Stimulated activated CD4-positive, alpha-beta T cell treated with anti-CD3 and anti-CD28 coated beads, Interleukin-1b, Interleukin-23, amount 100 ng/mL, for 48 hours (primary cell): ENCODE data around the gene SRGAP1.

Experiments used
- DNase-seq: peaks from one replicate; pipeline ENCODE4 v3.0.0-alpha.2; 2020

Gene SRGAP1

DNA sequence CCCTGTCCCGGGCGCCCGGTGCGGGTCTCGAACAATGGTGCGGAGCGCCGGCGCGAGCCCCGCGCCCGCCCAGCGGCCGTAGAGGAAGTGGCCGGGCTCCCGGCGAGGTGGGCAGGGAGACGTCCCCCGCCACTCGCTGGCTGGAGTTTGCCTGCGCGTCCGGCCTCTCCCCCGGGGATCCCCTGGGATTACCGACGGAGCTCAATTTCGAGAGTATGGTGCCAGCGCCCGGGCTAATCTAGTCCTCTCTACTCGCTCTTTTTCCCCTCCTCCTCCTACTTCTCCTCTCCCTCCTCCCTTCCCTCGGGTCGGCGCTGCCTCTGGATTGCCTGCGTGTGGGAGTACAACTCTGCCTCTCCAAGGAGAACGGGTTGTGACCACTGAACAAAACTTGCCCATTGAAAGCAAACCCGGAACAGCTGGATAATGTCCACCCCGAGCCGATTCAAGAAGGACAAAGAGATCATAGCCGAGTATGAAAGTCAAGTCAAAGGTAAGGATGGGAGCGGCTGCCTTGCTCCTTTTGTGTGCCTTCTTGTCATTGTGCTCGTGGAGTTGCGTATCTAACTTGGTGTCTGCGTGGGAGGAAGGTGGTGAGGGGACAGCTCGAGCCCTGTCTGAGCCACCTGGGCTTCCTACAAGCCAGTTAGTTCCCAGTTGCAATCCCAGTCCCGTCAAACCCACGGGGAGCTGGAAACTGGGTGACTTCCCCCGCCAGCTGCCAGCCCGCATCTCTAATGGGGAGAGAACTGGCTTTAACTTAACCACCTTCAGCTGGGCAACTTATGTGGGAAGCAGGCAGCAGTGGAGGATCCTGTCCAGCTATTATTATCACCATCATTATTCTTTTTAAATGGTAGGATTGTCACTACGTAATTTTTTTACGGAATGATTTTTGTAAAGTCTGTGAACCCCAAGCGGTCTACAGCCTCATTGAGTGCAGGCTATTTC lies at the start of gene SRGAP1:
SRGAP1 (plus strand) TSS at position 310 of the 951 bp plus-strand sequence; CDS start at position 427, 117 bp downstream.
- no peak for DNase-seq

DNA sequence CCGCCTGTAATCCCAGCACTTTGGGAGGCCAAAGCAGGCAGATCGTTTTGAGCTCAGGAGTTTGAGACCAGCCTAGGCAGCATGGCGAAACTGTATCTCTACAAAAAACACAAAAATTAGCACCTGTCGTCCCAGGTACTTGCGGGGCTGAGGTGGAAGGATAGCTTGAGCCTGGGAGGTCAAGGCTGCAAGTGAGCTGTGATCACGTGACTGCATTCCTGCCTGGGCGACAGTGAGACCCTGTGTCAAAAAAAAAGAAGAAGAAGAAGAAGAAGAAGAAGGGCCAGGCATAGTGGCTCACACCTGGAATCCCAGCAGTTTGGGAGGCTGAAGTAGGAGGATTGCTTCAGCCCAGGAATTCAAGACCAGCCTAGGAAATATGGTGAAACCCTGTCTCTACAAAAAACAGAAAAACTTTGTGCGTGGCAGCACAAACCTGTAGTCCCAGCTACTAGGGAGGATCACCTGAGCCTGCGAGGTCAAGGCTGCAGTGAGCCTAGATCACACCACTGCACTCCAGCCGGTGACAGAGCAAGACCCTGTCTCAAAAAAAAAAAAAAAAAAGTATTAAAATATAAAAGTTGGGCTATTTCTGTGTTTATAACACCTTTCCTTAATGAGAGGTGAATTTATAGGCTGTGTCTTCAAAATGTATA lies 49.3 kb upstream of the SRGAP1 start:
- DNase-seq = no peak

DNA sequence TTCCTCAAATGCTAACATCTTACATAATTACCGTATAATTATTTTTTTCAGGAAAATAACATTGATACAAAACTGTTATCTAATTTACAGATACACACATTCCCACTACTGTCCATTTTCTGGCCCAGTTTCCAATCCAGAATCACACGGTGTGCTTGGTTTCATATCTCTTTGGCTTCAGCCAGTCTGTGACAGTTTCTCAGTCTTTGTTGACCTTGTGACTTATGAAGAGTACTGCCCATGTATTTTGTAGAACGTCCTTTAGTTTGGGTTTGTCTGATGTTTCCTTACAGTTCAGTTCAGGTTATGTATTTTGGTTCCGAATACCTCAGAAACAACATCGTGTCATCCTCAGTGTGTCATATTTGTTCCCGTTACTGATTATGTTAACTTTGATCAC lies 48.6 kb upstream of the SRGAP1 start:
- DNase-seq = no peak

DNA sequence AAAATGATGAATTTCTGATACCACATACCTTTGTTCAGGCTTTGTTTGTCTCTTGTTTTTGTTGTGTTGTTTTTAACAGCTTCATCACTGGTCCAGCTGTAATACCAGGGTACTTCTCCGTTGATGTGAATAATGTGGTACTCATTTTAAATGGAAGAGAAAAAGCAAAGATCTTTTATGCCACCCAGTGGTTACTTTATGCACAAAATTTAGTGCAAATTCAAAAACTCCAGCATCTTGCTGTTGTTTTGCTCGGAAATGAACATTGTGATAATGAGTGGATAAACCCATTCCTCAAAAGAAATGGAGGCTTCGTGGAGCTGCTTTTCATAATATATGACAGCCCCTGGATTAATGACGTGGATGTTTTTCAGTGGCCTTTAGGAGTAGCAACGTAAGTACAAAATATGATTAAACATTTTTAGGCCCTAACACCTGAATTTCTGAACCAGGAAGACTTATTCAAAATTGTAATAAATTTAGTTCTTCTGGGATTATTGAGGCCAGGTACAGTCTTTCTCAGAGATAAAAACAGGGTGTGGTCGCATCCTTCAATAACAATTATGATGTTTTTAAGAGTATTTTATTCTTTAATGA lies 42.4 kb upstream of the SRGAP1 start:
- DNase-seq = no peak

DNA sequence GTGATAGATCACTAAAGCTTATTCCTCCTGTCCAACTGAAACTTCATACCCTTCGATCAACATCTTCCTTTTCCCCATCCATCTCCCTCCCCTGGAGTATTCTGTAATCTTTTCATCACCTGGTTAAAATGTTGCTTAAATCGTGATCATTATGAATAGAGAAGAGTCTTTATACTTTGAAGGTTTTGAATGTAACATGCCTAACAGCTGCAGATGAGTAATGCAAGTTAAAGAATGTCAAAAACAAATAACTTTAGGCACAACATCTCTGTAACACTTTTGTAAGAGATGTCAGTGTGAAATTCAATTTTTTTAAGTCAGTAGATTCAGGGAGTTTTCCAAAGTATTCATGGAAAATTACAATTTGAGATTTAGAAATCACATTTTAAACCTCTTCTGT lies 39.8 kb upstream of the SRGAP1 start:
- DNase-seq = no peak

DNA sequence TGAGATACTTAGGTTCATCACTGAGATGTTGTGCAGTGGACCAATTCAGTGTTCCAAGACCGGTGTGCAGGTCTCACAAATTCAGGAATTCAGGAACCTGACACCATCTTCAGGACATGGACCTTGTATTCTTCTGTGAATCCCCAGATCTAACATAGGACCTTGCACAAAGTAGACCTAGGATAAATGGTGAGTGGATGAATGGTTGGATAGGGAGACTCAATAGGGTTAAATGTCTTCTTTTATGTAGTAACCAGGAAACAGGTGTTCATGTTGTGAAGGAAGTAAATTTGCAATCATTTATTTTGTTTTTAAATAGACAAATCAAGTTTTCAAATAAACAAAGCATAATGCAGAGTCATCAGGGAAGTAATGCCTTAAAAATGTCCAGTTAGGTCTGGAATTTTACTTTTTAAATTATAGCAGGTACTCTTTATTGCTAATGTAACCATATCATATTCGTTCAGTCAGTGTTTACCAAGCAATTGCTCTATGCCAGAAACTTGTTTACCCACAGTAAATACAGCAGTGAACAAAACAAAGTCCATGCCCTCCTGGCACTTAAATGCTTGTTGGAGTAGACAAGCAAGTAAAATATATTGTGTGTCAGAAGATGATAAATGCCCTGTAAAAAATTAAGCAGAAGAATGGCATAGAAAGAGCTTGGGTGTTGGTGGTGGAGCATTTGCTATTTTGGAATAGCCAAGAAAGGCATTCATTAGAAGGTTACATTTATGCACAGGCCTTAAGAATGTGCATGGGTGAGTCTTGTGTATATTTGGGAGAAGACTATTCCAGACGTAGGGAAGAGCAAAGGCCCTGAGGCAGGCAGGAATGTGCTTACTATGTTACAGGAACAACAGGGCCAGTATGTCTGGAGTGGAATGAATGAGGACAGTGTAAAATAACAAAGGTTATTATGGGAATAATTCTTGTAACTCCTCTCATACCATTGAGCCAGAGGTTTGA lies 38.5 kb upstream of the SRGAP1 start:
- no peak for DNase-seq

DNA sequence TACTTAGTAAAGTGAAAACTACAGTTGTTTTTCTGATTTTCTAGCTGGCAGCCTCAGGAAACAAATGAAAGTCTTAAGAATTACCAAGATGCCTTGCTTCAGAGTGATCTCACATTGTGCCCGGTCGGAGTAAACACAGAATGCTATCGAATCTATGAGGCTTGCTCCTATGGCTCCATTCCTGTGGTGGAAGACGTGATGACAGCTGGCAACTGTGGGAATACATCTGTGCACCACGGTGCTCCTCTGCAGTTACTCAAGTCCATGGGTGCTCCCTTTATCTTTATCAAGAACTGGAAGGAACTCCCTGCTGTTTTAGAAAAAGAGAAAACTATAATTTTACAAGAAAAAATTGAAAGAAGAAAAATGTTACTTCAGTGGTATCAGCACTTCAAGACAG lies 35.9 kb upstream of the SRGAP1 start:
- DNase-seq = no peak

DNA sequence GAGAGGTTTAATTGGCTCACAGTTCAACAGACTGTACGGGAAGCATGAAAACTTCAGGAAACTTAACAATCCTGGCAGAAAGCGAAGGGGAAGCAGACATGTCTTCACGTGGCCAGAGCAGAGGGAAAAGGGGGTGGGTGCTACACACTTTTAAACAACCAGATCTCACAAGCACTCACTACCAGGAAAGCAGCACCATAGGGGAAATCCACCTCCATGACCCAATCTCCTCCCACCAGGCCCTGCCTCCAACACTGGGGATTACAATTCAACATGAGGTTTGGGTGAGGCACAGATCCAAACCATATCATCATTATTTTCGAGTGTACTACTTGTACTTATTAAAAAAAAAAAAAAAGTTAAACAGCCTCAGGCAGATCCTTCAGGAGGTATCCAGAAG lies 34.9 kb upstream of the SRGAP1 start:
- no peak for DNase-seq

DNA sequence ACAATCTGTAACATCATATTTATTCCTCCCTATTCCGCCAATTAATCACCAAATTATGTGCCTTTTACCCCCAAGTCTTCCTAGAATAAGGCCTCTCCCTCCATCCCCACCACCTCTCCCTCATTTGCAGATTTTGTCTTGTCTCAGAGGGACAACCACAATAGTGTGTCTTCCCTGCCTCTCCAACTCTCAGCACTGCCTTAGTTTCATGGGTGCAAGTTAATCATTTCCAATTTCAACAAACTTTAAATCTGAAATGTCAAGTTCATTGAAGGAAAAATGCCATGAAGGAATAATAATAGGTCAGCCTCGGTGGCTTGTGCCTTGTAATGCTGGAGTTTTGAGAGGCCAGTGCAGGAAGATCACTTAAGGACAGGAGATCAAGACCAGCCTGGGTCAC lies 33.2 kb upstream of the SRGAP1 start:
- DNase-seq = no peak

DNA sequence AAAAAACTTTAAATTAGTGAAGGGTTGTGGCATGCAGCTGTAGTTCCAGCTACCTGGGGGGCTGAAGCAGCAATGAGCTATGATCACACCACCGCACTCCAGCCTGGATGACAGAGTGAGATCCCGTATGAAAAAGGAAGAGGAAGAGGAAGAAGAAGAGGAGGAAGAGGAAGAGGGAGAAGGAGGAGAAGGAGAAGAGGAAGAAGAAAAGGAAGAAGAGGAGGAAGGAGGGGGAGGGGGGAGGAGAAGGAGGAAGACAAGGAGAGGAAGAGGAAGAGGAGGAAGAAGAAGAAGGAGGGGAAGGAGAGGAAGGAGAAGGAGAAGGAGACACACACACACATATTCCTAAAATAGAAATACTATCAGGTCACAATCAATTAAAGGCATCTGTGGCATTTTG lies 32.7 kb upstream of the SRGAP1 start:
- no peak for DNase-seq

DNA sequence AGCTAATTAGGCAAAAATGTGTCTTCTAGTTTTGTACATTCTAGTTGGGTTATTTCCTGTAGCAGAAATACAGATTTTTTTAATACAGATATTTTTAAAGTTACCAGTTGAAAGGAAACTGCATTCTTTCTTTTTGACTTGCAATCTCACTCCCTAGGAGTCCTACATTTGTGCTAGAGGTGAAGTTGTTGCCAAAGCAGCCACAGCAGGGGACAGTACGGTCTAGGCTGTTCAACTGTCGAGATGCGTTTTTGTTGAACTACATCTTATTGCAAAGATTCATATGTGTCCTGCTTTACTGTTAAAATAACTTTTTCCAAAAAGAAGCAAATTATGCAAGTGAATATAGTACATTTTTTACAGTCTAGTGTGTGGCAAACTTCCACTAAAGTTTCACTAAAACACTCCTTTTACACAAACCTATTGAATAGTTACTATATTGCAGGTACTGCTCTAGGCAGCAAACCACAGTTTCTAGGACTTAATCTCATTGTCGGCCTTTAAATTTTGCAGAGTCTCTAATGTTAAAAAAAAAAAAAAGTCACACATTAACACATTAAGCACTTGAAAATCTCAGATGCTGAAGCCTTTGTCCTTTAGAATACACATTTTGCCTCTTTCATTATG lies 30.2 kb upstream of the SRGAP1 start:
- no peak for DNase-seq

DNA sequence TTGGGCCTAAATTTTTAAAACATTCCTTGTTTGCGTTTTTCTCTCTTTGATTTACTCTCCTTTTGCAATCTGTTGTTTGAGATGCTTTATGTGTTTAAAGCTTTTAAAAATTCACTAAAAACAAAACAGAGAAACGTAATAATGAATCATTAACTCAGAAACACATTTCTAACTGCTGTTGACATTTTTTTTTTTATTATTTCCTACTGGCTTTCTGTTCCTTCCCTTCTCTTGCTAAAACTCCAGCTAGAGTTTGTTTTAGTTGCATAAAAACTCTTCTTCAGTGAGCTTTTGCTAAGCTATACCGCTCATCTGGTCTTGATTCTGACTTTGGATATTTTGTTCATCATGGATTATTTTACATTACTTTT lies 29.0 kb upstream of the SRGAP1 start:
- DNase-seq = no peak

DNA sequence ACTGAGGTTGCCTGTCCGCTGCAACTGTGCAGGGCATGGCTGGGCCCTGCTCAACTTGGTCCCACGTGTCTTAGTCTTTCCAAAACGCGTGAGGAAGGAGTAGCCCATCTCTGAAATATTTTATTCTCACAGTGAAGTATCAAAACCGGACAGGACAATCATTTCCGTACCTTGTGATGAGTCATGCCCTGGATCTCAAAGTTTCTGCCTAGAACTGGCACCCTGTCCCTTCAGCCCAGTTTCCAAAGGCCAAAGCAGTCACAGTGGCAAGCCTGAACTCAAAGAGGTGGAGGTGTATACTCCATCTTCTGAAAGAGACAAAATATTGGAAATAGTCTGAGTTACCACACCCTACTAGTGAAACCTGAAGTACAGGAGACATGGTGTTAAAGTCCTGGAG lies 28.5 kb upstream of the SRGAP1 start:
- no peak for DNase-seq

DNA sequence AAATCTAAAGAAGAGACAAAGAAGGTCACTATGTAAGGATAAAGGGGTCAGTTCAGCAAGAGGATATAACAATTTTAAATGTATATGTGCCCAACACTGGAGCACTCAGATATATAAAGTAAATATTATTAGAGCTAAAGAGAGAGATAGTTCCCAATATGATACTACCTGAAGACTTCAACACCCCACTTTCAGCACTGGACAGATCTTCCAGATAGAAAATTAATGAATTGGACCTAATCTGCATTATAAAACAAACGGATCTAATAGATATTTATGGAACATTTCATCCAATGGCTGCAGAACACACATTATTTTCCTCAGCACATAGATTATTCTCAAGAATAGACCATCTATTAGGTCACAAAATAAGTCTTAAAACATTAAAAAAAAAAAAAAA lies 24.1 kb upstream of the SRGAP1 start:
- DNase-seq = no peak

DNA sequence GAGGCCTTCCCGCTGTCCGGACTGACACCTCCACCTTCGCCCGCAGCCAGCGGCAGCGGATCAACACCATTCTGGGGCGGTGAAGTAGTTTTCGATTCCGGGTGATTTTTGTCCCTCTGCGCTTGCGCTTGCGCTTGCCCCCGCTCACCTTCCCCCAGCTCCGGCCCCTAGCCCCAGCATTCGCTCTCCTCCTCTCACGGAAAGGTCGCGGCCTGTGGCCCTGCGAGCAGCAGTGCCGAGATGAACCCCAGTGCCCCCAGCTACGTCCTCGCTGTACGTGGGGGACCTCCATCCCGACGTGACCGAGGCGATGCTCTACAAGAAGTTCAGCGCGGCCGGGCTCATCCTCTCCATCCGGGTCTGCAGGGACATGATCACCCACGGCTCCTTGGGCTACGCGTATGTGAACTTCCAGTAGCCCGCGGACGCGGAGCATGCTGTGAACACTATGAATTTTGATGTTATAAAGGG lies 22.7 kb upstream of the SRGAP1 start:
- DNase-seq = no peak

DNA sequence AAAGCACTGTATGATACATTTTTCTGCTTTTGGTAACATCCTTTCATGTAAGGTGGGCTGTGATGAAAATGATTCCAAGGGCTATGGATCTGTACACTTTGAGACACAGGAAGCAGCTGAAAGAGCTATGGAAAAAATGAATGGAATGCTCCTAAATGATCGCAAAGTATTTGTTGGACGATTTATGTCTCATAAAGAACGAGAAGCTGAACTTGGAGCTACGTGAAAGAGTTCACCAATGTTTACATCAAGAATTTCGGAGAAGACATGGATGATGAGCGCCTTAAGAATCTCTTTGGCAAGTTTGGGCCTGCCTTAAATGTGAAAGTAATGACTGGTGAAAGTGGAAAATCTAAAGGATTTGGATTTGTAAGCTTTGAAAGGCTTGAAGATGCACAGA lies 22.1 kb upstream of the SRGAP1 start:
- DNase-seq = no peak

DNA sequence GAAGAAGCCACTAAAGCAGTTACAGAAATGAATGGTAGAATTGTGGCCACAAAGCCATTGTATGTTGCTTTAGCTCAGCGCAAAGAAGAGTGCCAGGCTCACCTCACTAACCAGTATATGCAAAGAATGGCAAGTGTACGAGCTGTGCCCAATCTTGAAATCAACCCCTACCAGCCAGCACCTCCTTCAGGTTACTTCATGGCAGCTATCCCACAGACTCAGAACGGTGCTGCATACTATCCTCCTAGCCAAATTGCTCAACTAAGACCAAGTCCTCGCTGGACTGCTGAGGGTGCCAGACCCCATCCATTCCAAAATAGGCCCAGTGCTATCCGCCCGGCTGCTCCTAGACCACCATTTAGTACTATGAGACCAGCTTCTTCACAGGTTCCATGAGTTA lies 21.5 kb upstream of the SRGAP1 start:
- DNase-seq = no peak

DNA sequence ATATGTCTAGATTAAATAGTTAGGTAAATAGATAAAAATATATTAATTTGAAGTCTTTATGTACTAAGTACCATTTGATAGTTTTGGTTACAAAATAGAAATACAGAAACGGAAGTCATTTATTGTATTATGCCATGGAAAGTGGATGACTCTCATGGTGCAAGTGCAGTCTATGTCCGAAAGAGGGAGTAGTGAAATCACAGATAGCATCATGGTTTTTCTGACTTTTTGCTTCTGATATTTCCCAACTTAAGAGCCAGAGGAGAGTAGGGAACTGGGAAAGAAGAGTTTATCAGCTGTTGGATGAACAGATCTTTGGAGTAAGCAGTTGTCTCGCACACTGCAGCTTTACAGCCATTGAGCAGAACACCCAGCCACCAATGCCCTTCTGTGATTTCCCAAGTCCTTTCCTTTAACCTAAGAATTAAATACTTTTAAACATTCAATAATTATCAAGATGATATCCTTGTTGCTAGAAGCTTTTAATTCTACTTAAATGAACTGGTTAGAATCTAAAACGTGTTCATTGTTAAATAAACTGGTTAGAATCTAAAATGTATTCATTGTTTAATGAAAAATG lies 18.4 kb upstream of the SRGAP1 start:
- DNase-seq = no peak

DNA sequence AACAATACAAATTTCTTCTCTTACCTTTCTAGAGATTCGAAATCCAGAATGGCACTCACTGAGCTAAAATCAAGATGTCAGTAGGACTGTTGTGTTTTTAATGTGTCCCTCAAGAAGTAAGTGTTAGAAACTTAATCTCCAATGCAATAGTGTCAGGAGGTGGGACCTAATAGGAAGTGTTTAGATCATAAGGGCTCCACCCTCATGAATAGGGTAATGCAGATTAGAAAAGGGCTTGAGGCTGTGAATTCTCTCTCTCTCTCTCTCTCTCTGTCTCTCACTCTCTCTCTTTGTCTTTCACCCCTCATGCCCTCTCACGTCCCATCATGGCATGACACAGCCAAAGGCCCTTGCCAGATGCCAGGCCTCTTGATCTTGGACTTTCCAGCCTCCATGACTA lies 15.6 kb upstream of the SRGAP1 start:
- DNase-seq = no peak

DNA sequence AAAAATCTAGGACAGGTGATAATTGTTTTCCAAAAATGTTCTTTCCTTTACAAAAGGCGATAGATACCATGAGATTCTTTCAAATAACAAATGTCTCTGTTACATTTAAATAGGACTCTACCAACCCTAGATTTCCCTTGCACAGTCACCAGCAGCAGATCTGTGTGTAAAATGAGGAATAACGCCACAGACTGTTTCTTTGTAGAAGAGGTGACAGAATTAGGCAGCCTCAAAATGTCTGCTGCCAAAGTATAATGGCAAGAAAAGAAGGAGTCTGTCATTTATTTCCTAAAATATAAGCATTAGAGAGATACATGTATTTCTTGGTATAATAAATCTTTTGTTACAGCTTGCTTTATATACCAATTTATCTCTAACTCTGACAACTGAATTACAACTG lies 8.5 kb upstream of the SRGAP1 start:
- no peak for DNase-seq

DNA sequence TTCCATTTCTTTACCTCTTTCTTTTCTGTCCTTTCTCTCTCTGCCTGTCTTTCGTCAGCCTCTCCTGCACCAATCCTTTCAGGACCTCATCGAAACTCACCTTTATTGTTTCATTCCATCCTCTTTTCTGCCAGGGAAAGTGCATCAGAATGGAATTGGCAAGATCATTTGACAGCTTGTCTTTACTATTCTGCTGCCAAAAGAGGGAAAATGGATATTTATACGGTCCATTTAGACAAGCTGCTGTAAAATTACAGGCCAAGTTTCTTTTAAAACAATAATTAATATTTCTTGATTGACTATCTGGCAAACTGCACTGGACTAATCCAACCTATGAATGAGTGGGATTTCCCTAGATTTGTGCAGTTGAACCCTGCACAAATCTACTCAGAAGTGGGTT lies 7.6 kb upstream of the SRGAP1 start:
- no peak for DNase-seq

DNA sequence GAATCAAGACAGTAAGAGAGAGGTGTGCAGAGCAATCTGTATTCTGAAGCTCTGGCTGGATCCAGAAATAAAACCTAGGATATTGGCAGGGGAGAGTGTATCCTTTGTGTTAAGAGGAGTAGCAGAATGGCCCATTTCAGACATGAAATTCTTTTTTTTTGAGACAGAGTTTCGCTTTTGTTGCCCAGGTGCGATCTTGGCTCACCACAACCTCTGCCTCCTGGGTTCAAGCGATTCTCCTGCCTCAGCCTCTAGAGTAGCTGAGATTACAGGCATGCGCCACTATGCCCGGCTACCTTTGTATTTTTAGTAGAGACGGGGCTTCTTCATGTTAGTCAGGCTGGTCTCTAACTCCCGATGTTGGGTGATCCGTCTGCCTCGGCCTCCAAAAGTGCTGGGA lies 6.1 kb upstream of the SRGAP1 start:
- no peak for DNase-seq
